Measurements from ENCODE around the gene DYNC2I2. TPM values are rescaled to one million over a fixed set of nuclear protein-coding genes. Genes with fewer than 3 reads are reported as not detected.

DYNC2I2 gene
- total and polyA plus RNA-seq, 10 of the 15 experiments (the other 5 are each of a cell fraction or from before 2014, with no cell fraction given), result 0.89 to 118 (median 47.9) TPM

DNA sequence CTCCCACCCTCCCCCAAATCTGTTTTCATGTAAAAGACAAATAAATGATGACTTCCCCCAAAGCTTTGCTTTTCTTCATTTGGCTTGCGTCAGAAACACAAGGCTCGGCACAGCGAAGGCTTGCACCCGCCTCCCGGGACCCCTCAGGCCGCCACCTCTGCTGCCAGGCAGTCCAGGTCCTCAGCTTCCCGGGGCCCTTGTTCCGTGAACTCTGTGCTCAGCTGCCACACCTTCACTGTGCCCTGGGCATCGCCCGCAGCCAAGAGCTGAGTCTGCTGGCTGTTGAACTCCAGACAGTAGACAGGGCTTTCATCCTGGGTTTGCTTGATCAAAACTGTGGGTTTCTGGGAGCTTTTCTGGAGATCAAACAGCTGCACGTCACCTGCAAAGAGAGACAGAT is 23.0 kb downstream of the DYNC2I2 start (continued):
- TF ChIP-seq, protein P1, sequence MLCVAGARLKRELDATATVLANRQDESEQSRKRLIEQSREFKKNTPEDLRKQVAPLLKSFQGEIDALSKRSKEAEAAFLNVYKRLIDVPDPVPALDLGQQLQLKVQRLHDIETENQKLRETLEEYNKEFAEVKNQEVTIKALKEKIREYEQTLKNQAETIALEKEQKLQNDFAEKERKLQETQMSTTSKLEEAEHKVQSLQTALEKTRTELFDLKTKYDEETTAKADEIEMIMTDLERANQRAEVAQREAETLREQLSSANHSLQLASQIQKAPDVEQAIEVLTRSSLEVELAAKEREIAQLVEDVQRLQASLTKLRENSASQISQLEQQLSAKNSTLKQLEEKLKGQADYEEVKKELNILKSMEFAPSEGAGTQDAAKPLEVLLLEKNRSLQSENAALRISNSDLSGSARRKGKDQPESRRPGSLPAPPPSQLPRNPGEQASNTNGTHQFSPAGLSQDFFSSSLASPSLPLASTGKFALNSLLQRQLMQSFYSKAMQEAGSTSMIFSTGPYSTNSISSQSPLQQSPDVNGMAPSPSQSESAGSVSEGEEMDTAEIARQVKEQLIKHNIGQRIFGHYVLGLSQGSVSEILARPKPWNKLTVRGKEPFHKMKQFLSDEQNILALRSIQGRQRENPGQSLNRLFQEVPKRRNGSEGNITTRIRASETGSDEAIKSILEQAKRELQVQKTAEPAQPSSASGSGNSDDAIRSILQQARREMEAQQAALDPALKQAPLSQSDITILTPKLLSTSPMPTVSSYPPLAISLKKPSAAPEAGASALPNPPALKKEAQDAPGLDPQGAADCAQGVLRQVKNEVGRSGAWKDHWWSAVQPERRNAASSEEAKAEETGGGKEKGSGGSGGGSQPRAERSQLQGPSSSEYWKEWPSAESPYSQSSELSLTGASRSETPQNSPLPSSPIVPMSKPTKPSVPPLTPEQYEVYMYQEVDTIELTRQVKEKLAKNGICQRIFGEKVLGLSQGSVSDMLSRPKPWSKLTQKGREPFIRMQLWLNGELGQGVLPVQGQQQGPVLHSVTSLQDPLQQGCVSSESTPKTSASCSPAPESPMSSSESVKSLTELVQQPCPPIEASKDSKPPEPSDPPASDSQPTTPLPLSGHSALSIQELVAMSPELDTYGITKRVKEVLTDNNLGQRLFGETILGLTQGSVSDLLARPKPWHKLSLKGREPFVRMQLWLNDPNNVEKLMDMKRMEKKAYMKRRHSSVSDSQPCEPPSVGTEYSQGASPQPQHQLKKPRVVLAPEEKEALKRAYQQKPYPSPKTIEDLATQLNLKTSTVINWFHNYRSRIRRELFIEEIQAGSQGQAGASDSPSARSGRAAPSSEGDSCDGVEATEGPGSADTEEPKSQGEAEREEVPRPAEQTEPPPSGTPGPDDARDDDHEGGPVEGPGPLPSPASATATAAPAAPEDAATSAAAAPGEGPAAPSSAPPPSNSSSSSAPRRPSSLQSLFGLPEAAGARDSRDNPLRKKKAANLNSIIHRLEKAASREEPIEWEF (IDR thresholded peaks at IDR 0.05; ENCODE audit: insufficient replicate concordance, low read depth, low read length), result no peak
- TF ChIP-seq FOXM1 (IDR thresholded peaks at IDR 0.05; ENCODE audit: low read depth, low read length), result no peak
- no peak for TF ChIP-seq CBX3 (IDR thresholded peaks at IDR 0.05; ENCODE audit: borderline replicate concordance, low read depth)
- TF ChIP-seq KLF5 (IDR thresholded peaks at IDR 0.05; ENCODE audit: partially characterized antibody), result no peak

DNA sequence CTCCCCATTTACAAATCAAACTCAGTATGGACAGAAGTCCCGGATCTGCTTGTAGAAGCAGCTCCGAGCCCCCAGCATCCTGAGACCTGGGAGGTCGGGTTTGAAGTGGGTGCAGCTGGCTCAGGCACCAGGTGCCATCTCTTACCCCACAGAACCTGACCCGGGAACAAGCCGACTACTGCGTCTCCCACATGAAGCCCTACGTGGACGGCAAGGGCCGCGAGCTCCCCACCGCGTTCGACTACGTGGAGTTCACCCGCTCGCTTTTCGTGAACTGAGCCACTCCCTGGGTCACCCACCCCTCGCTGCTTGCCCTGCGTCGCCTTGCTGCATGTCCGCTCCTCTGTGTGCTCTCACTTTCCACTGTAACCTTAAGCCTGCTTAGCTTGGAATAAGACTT is 23.6 kb downstream of the DYNC2I2 start:
- RAD21 ChIA-PET (ENCODE audit: unreplicated experiment), result no interaction called here
- Histone ChIP-seq H3K27ac (ENCODE audit: control insufficient read depth, insufficient read depth) (no peak overlapping the region), H3K9ac (ENCODE audit: control insufficient read depth, insufficient read depth, low read length) (no peak overlapping the region), H3K27me3 (replicated peaks in 1 of 2; ENCODE audit: control insufficient read depth in 2 of 2, insufficient read depth in 2 of 2, low read length in 1 of 2) (no peaks in the 10 kb centered on the region), H3K4me2 (ENCODE audit: control insufficient read depth, insufficient read depth) (no peak overlapping the region), H4K20me1 (ENCODE audit: control insufficient read depth, insufficient read depth) (no peaks in the 10 kb centered on the region; the same call in 1 of the 2 replicates), H3K4me1 (ENCODE audit: control insufficient read depth, insufficient read depth, low read length) (no peaks in the 10 kb centered on the region), H3K79me2 (ENCODE audit: control insufficient read depth, insufficient read depth, low read length) (no peaks in the 10 kb centered on the region), H3K4me3 (no peak overlapping the region), H3K9me3 (replicated peaks; ENCODE audit: control insufficient read depth, insufficient read depth, low read length) (no peaks in the 10 kb centered on the region), H2AFZ (ENCODE audit: control insufficient read depth, low read depth, low read length) (no peak overlapping the region), H3K36me3 (ENCODE audit: control insufficient read depth in 2 of 2, insufficient read depth in 2 of 2, low read length in 1 of 2) (peaks cover 0 to 24% of the 10 kb centered on the region in 2 experiments; a peak in 3 of 4 replicates)
- ATAC-seq, result no peak
- TF ChIP-seq, protein P2, sequence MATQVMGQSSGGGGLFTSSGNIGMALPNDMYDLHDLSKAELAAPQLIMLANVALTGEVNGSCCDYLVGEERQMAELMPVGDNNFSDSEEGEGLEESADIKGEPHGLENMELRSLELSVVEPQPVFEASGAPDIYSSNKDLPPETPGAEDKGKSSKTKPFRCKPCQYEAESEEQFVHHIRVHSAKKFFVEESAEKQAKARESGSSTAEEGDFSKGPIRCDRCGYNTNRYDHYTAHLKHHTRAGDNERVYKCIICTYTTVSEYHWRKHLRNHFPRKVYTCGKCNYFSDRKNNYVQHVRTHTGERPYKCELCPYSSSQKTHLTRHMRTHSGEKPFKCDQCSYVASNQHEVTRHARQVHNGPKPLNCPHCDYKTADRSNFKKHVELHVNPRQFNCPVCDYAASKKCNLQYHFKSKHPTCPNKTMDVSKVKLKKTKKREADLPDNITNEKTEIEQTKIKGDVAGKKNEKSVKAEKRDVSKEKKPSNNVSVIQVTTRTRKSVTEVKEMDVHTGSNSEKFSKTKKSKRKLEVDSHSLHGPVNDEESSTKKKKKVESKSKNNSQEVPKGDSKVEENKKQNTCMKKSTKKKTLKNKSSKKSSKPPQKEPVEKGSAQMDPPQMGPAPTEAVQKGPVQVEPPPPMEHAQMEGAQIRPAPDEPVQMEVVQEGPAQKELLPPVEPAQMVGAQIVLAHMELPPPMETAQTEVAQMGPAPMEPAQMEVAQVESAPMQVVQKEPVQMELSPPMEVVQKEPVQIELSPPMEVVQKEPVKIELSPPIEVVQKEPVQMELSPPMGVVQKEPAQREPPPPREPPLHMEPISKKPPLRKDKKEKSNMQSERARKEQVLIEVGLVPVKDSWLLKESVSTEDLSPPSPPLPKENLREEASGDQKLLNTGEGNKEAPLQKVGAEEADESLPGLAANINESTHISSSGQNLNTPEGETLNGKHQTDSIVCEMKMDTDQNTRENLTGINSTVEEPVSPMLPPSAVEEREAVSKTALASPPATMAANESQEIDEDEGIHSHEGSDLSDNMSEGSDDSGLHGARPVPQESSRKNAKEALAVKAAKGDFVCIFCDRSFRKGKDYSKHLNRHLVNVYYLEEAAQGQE (IDR thresholded peaks at IDR 0.05; ENCODE audit: low read depth, low read length), result no peak
- TF ChIP-seq, protein P3, sequence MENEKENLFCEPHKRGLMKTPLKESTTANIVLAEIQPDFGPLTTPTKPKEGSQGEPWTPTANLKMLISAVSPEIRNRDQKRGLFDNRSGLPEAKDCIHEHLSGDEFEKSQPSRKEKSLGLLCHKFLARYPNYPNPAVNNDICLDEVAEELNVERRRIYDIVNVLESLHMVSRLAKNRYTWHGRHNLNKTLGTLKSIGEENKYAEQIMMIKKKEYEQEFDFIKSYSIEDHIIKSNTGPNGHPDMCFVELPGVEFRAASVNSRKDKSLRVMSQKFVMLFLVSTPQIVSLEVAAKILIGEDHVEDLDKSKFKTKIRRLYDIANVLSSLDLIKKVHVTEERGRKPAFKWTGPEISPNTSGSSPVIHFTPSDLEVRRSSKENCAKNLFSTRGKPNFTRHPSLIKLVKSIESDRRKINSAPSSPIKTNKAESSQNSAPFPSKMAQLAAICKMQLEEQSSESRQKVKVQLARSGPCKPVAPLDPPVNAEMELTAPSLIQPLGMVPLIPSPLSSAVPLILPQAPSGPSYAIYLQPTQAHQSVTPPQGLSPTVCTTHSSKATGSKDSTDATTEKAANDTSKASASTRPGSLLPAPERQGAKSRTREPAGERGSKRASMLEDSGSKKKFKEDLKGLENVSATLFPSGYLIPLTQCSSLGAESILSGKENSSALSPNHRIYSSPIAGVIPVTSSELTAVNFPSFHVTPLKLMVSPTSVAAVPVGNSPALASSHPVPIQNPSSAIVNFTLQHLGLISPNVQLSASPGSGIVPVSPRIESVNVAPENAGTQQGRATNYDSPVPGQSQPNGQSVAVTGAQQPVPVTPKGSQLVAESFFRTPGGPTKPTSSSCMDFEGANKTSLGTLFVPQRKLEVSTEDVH (IDR thresholded peaks at IDR 0.05; ENCODE audit: low read depth, partially characterized antibody), result no peak
- 0 out of 2 replicates have a peak, but pooled peaks have one; percentile 22 for TF ChIP-seq POLR2A (IDR thresholded peaks at IDR 0.05; ENCODE audit: low read depth, low read length)
- WGBS (ENCODE audit: insufficient coverage, insufficient replicate concordance, low lambda C conversion rate, missing lambda C conversion rate), result 94% methylated on average over 21 of the region's 21 CpGs
- no peak for FAIRE-seq
- POLR2A ChIA-PET, result no interaction called here
- no peak for DNase-seq (ENCODE audit: low read depth, low spot score)
- CTCF ChIA-PET, result no interaction called here
- BruUV-seq (replicated peaks), result TSS peak; percentile 93
- in situ Hi-C loops (cut with MboI) (no loop called here), intact Hi-C loops (cut with micrococcal nuclease; ENCODE audit: unreplicated experiment) (no loop called here)
- SMC1A ChIA-PET (ENCODE audit: uncharacterized antibody, unreplicated experiment), result interaction anchor here (0.9 to 1.1 kb wide), 2 partner anchors 24 to 51 kb away, joined by 3 to 4 read pairs; no protein-coding TSS in a partner anchor

Measured in GM12878 (cell line).